Superior temporal gyrus (tissue), 1 donor: ENCODE results near the gene ACADVL.
"Not testable (repeated sequence)": the region's sequence is repeated elsewhere in the genome, so short reads cannot be mapped to it uniquely, and the experiment has no call there.

Experiments
- DNase-seq: peaks from one replicate; pipeline ENCODE4 v3.0.0-alpha.2; 2016; ENCODE audit errors: extremely low spot score

ACADVL gene

GRCh38 chr17:7219812-7220592 is at the start of gene ACADVL, which contains the start of gene DLG4:
ACADVL (plus strand) TSS chr17:7219938; CDS start chr17:7219985, 47 bp downstream.
DLG4 (minus strand) TSS chr17:7219836.
- peak; percentile 90 for DNase-seq

GRCh38 chr17:7172522-7173191 is 47.1 kb upstream of the ACADVL start:
- DNase-seq, result not testable (repeated sequence)

GRCh38 chr17:7173687-7174602 is 45.8 kb upstream of the ACADVL start:
- DNase-seq, result no peak

GRCh38 chr17:7174603-7175326 is 45.0 kb upstream of the ACADVL start:
- DNase-seq, result no peak

GRCh38 chr17:7175330-7175733 is 44.4 kb upstream of the ACADVL start:
- no peak for DNase-seq

- no peak for DNase-seq
Observed at GRCh38 chr17:7176107-7176840, 43.5 kb upstream of the ACADVL start.

GRCh38 chr17:7176841-7177190 is 42.9 kb upstream of the ACADVL start:
- no peak for DNase-seq

- peak; percentile 81 for DNase-seq
Observed at GRCh38 chr17:7177191-7177953, 42.4 kb upstream of the ACADVL start.

GRCh38 chr17:7177954-7178477 is 41.7 kb upstream of the ACADVL start:
- DNase-seq, result no peak

- no peak for DNase-seq
Observed at GRCh38 chr17:7178973-7179316, 40.8 kb upstream of the ACADVL start.

- no peak for DNase-seq
Observed at GRCh38 chr17:7179317-7180254, 40.2 kb upstream of the ACADVL start, which contains the start of gene ASGR1. ASGR1 (minus strand) TSS chr17:7179370; CDS start chr17:7178563, 807 bp downstream.

GRCh38 chr17:7182101-7182500 is 37.6 kb upstream of the ACADVL start:
- not testable (repeated sequence) for DNase-seq

GRCh38 chr17:7183433-7184090 is 36.2 kb upstream of the ACADVL start:
- no peak for DNase-seq

GRCh38 chr17:7184091-7184488 is 35.6 kb upstream of the ACADVL start:
- no peak for DNase-seq

- no peak for DNase-seq
Observed at GRCh38 chr17:7184647-7185046, 35.1 kb upstream of the ACADVL start.

- DNase-seq, result no peak
Observed at GRCh38 chr17:7186241-7186640, 33.5 kb upstream of the ACADVL start.

GRCh38 chr17:7190276-7190917 is 29.3 kb upstream of the ACADVL start:
- no peak for DNase-seq

GRCh38 chr17:7191069-7191468 is 28.7 kb upstream of the ACADVL start:
- DNase-seq, result no peak
